ENCODE results near the gene PLXDC1. TPM values are rescaled to one million over a fixed set of nuclear protein-coding genes. Genes with fewer than 3 reads are reported as not detected.

Gene PLXDC1
- total and polyA plus RNA-seq, 11 donors: 4.8 to 17.4 (median 13.3) TPM

DNA sequence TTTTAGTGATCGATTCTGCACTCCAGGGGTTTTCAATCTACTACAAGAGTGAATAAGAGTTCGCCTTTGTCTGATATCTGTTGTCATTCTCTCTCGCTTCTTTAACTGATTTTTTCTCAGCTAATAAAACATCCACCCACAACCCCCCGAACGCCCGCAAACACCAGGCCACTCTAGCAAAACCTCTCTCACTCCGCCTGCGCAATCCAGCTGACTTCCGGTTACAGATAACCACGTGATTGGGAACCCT, 48.3 kb upstream of the PLXDC1 start:
- H3K27me3 ChIP-seq: no peaks in the 10 kb centered on the region

DNA sequence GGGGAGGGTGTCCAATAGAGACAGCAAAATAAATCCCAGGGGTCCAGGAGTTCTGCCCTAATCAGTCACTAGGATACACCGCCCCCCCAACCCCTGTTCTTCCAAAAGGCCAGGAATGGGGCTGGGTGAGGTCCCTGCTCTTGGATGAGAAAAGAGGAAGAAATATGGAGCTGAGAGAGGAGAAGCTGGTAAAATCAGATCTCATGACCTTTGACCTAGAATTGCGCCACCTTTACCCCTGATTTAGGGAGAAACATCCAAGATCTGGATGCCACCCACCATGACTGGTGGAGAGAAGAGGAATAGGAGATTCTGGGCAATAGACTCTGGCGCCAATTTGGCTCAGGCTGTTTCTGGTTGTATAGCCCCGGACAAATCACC, 46.7 kb upstream of the PLXDC1 start:
- TF ChIP-seq, protein P1, sequence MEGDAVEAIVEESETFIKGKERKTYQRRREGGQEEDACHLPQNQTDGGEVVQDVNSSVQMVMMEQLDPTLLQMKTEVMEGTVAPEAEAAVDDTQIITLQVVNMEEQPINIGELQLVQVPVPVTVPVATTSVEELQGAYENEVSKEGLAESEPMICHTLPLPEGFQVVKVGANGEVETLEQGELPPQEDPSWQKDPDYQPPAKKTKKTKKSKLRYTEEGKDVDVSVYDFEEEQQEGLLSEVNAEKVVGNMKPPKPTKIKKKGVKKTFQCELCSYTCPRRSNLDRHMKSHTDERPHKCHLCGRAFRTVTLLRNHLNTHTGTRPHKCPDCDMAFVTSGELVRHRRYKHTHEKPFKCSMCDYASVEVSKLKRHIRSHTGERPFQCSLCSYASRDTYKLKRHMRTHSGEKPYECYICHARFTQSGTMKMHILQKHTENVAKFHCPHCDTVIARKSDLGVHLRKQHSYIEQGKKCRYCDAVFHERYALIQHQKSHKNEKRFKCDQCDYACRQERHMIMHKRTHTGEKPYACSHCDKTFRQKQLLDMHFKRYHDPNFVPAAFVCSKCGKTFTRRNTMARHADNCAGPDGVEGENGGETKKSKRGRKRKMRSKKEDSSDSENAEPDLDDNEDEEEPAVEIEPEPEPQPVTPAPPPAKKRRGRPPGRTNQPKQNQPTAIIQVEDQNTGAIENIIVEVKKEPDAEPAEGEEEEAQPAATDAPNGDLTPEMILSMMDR (IDR thresholded peaks at IDR 0.05): no peak
- no peak for TF ChIP-seq POLR2A (IDR thresholded peaks at IDR 0.05)
- H3K9me3 ChIP-seq: no peaks in the 10 kb centered on the region
- H3K4me3 ChIP-seq: peak overlapping the region in 10 of 12 donors; percentile 73 to 92 (median 80)
- H3K4me1 ChIP-seq: peaks cover 0 to 67% (median 35%) of the 10 kb centered on the region in 12 donors
- WGBS, 4 donors: 81 to 90% (median 85%) methylated on average over 4 of the region's 4 CpGs
- ATAC-seq (no peak), DNase-seq (no peak)
- H3K36me3 ChIP-seq: peaks cover 0 to 26% (median 22%) of the 10 kb centered on the region in 9 donors
- H3K27me3 ChIP-seq: no peaks in the 10 kb centered on the region
- intact Hi-C loops (cut with DNase I): no loop called here
- peak overlapping the region in 10 of 12 donors; percentile 62 to 99 (median 76) for H3K27ac ChIP-seq

More for the DNA sequence above, 48.3 kb upstream of the PLXDC1 start:
- 0 to 1% (median 1%) methylated on average over 10 of the region's 10 CpGs for WGBS, 4 donors
- TF ChIP-seq POLR2A (IDR thresholded peaks at IDR 0.05): no peak
- TF ChIP-seq, protein P1 (IDR thresholded peaks at IDR 0.05): no peak
- H3K36me3 ChIP-seq: peaks cover 11 to 38% (median 36%) of the 10 kb centered on the region in 9 donors
- intact Hi-C loops (cut with DNase I): loop anchor here in 1 of 10 donors (1.0 kb wide), 1 partner anchor 32 kb away; no protein-coding TSS in a partner anchor
- no peaks in the 10 kb centered on the region for H3K9me3 ChIP-seq
- H3K4me3 ChIP-seq: peak overlapping the region; percentile 71 to 99 (median 82)
- peak overlapping the region; percentile 92 to 100 (median 98) for H3K27ac ChIP-seq
- peaks cover 0 to 57% (median 33%) of the 10 kb centered on the region in 12 donors for H3K4me1 ChIP-seq
- peak; percentile 70 to 92 (median 84) for ATAC-seq
- peak; percentile 90 to 94 (median 91) for DNase-seq

DNA sequence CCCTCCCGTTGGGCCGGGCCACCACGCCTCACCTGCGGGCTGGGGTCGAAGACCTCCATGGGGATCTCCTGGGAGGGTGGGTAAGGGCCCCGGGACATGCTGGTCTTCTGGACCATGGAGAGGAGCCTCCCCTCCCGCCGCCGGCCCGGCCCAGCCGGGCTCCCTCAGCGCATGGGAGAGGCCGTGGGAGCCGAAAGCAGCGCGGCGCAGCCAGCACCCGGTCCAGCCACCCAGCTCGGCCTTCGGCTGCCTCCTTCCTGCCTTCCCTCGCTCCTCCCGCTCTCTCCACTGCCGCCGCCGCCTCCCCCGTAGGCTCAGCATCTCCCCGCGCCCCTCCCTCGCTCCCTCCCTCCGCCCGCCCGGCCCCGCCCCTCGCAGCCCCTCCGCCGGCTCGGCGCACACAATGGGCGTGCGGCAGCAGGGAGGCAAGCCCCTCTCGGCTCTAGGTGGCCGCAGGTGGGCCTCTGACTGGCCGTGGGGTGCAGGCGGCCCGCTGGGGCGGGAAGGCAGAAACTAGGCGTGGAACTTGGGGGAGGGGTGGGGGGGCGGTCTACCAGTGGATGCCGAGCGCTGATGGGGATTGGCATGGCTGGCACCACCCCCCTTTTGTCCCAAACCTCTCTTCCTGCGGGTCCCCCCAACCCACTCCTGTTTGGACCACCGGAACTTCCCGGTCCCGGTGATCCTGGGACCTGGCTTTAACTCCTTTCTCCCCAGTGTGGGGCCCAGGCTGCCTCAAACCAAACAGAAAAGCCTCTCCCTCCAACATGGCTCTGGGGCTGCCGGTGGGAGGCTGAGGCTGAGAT, 46.1 kb upstream of the PLXDC1 start, which contains the start of gene CACNB1:
TSS of gene CACNB1 (minus strand) at position 290 of the 806 bp plus-strand sequence. CDS start at position 116, 174 bp downstream.
- ATAC-seq (peak; percentile 6 to 73 (median 58)), DNase-seq (peak; percentile 80 to 89 (median 84))
- H3K27ac ChIP-seq: peak within 1 kb of the TSS in 11 of 12 donors; percentile 18 to 99 (median 75)
- TF ChIP-seq POLR2A (IDR thresholded peaks at IDR 0.05): peak in 1 of 2 donors; percentile 61
- TF ChIP-seq, protein P1 (IDR thresholded peaks at IDR 0.05): no peak
- H3K36me3 ChIP-seq: peaks cover 0 to 26% (median 16%) of the 10 kb centered on the region in 9 donors
- intact Hi-C loops (cut with DNase I): no loop called here
- no peaks in the 10 kb centered on the region for H3K9me3 ChIP-seq
- no peaks in the 10 kb centered on the region for H3K27me3 ChIP-seq
- peaks cover 0 to 67% (median 35%) of the 10 kb centered on the region in 12 donors for H3K4me1 ChIP-seq
- 0 to 1% (median 0%) methylated on average over 14 to 55 of the region's 55 CpGs for WGBS, 4 donors
- peak within 1 kb of the TSS; percentile 53 to 92 (median 80) for H3K4me3 ChIP-seq

DNA sequence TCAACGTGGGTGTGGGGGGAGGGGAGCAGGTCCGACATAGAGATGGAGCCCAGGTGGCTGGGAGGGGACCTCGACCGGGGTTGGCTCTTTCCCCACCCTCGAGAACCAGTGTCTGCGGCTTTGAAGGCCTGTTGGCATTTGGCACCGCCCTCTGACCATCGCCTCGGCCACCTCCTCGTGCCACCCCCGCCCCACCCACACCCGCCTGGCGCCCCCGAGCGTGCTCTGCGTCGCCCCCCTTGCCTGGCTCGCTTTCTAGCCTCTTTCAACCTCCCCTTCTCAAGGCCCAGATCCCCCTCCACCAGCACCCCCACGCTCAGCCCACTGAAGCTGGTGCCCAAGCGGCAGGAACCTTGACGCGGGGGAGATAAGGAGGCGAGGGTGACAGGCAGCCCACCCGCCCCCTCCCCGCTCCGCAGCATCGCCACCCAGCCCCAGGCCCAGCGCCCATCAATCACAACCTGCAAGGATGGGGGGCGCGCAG, 45.4 kb upstream of the PLXDC1 start:
- TF ChIP-seq, protein P1 (IDR thresholded peaks at IDR 0.05): no peak
- no peak for TF ChIP-seq POLR2A (IDR thresholded peaks at IDR 0.05)
- H3K9me3 ChIP-seq: no peaks in the 10 kb centered on the region
- WGBS, 4 donors: 1 to 3% (median 1%) methylated on average over 10 to 30 of the region's 30 CpGs
- peak overlapping the region; percentile 53 to 92 (median 80) for H3K4me3 ChIP-seq
- H3K27ac ChIP-seq: peak overlapping the region in 11 of 12 donors; percentile 18 to 99 (median 75)
- peaks cover 0 to 26% (median 8%) of the 10 kb centered on the region in 9 donors for H3K36me3 ChIP-seq
- peaks cover 0 to 60% (median 34%) of the 10 kb centered on the region in 12 donors for H3K4me1 ChIP-seq
- no peaks in the 10 kb centered on the region for H3K27me3 ChIP-seq
- intact Hi-C loops (cut with DNase I): no loop called here
- no peak for ATAC-seq
- peak in 1 of 5 donors; percentile 28 for DNase-seq
